A549 (cell line): Measurements from ENCODE around the gene TMEM207. TPM values are rescaled to one million over a fixed set of nuclear protein-coding genes. Genes with fewer than 3 reads are reported as not detected.

Source experiments
- ATAC-seq, 2 experiments: fragments of 200-7000 bp in 1 of 2; fragments of >200 bp in 1 of 2; cut with Nextera tagmentation in 1 of 2; cut with Tn5 transposase in 1 of 2; 3 replicates each; pipeline versions ENCODE4 v1.8.0 to v1.9.1; 2018 to 2020; ENCODE audit warnings: mild to moderate bottlenecking in 1 of 2, moderate library complexity in 1 of 2
- CTCF ChIA-PET: fragments of 300-600 bp; sonication (Branson Sonifier 250); formaldehyde crosslinking; extraction: SDS; loops from one replicate; lab custom pipeline; 2021; ENCODE audit warnings: antibody characterized with exemption, inconsistent platforms; lab: Yijun Ruan, JAX
- POLR2A ChIA-PET: fragments of 350-600 bp; formaldehyde crosslinking; extraction: SDS; loops from one replicate; lab custom pipeline; 2021; ENCODE audit warnings: antibody characterized with exemption, inconsistent platforms; lab: Yijun Ruan, JAX
- DNase-seq, 2 experiments: peaks; one replicate each; pipeline versions ENCODE4 v3.0.0 to v3.0.0-alpha.2; 2011 to 2016; ENCODE audit warnings: low read depth in 1 of 2, low spot score in 1 of 2
- FAIRE-seq: peaks from 2 replicates; lab custom pipeline; 2011; peaks lifted over from hg19 to GRCh38; lab: Jason Lieb, UNC
- H3K27ac ChIP-seq, 2 experiments: fragments of >200 bp; sonication (Bioruptor Twin); formaldehyde crosslinking; 3 replicates each; pipeline ENCODE4 v1.5.1; 2016 to 2017
- H3K4me1 ChIP-seq: fragments of >200 bp; sonication (Bioruptor Twin); formaldehyde crosslinking; 3 replicates; pipeline ENCODE4 v1.6.1; 2016
- H3K4me2 ChIP-seq: fragments of >200 bp; sonication (Bioruptor Twin); formaldehyde crosslinking; 3 replicates; pipeline ENCODE4 v1.6.1; 2016
- H3K4me3 ChIP-seq: fragments of >200 bp; sonication (Bioruptor Twin); formaldehyde crosslinking; 3 replicates; pipeline ENCODE4 v1.5.1; 2016
- H3K9me3 ChIP-seq: fragments of >200 bp; sonication (Bioruptor Twin); formaldehyde crosslinking; 3 replicates; pipeline ENCODE4 v1.6.1; 2016
- ATOH8 ChIP-seq: fragments of 250-450 bp; sonication (Bioruptor Pico); IDR thresholded peaks from 2 replicates; pipeline ENCODE4 v1.5.0; 2020; ENCODE audit warnings: low read depth, mild to moderate bottlenecking, moderate library complexity
- CBX2 ChIP-seq: fragments of 200-600 bp; sonication (generic); IDR thresholded peaks from 2 replicates; pipeline ENCODE4 v1.6.1; 2016; ENCODE audit warnings: low read depth, mild to moderate bottlenecking, borderline replicate concordance
- CBX8 ChIP-seq: fragments of 200-600 bp; sonication (generic); IDR thresholded peaks from 2 replicates; pipeline ENCODE4 v1.6.1; 2016
- CEBPB ChIP-seq, 2 experiments: fragments of >200 bp in 1 of 2; sonication (Bioruptor Twin) in 1 of 2; formaldehyde crosslinking in 1 of 2; IDR thresholded peaks; 2 replicates each; pipeline ENCODE4 v1.6.1; 2012 to 2016
- CTCF ChIP-seq: fragments of >200 bp; sonication (Bioruptor Twin); formaldehyde crosslinking; IDR thresholded peaks from 3 replicates; pipeline ENCODE4 v1.5.1; 2016
- E2F6 ChIP-seq: IDR thresholded peaks from 2 replicates; pipeline ENCODE4 v1.6.1; 2012; ENCODE audit warnings: low read depth, borderline replicate concordance
- EHF ChIP-seq: fragments of 250-450 bp; sonication (Bioruptor Pico); IDR thresholded peaks from 2 replicates; pipeline ENCODE4 v1.5.0; 2020; ENCODE audit warnings: mild to moderate bottlenecking
- ESRRA ChIP-seq: fragments of 150-350 bp; IDR thresholded peaks from 2 replicates; pipeline ENCODE4 v1.6.1; 2014; ENCODE audit warnings: mild to moderate bottlenecking, low read length, borderline replicate concordance
- FOSB ChIP-seq: fragments of 250-450 bp; sonication (Bioruptor Pico); IDR thresholded peaks from 2 replicates; pipeline ENCODE4 v1.5.0; 2020; ENCODE audit warnings: mild to moderate bottlenecking, moderate library complexity
- FOSL2 ChIP-seq, 2 experiments: fragments of 450-650 bp in 1 of 2; fragments of >200 bp in 1 of 2; sonication (Bioruptor Twin) in 1 of 2; formaldehyde crosslinking; IDR thresholded peaks; 2 replicates each; pipeline versions ENCODE4 v1.5.0 to v1.6.1; 2016 to 2020; ENCODE audit warnings: mild to moderate bottlenecking in 1 of 2, moderate library complexity in 1 of 2
- HDAC2 ChIP-seq: fragments of 200-600 bp; sonication (generic); IDR thresholded peaks from 2 replicates; pipeline ENCODE4 v1.6.1; 2016
- HES2 ChIP-seq: fragments of >200 bp; sonication (Bioruptor Twin); formaldehyde crosslinking; IDR thresholded peaks from 2 replicates; pipeline ENCODE4 v1.6.1; 2016
- HOXA7 ChIP-seq: fragments of 250-450 bp; sonication (Bioruptor Pico); IDR thresholded peaks from 2 replicates; pipeline ENCODE4 v1.5.0; 2020; ENCODE audit warnings: mild to moderate bottlenecking, moderate library complexity
- HOXB13 ChIP-seq: fragments of 250-450 bp; sonication (Bioruptor Pico); IDR thresholded peaks from 2 replicates; pipeline ENCODE4 v1.5.0; 2020; ENCODE audit warnings: low read depth, mild to moderate bottlenecking, moderate library complexity
- JUN ChIP-seq, 2 experiments: fragments of >200 bp; sonication (Bioruptor Twin); formaldehyde crosslinking; IDR thresholded peaks; 2 replicates in 1 of 2; 3 replicates in 1 of 2; pipeline ENCODE4 v1.6.1; 2016 to 2017
- KDM1A ChIP-seq: fragments of 200-600 bp; sonication (generic); IDR thresholded peaks from 2 replicates; pipeline ENCODE4 v1.6.1; 2016; ENCODE audit warnings: low read depth, mild to moderate bottlenecking
- KDM5A ChIP-seq: fragments of 200-600 bp; sonication (generic); IDR thresholded peaks from 2 replicates; pipeline ENCODE4 v1.6.1; 2016; ENCODE audit warnings: antibody characterized with exemption, mild to moderate bottlenecking
- MAX ChIP-seq: IDR thresholded peaks from 2 replicates; pipeline ENCODE4 v1.6.1; 2012
- MAZ ChIP-seq: fragments of 150-350 bp; IDR thresholded peaks from 2 replicates; pipeline ENCODE4 v1.6.1; 2014; ENCODE audit warnings: antibody characterized with exemption, low read depth, low read length, borderline replicate concordance
- NR3C1 ChIP-seq: fragments of >200 bp; sonication (Bioruptor Twin); formaldehyde crosslinking; IDR thresholded peaks from 3 replicates; pipeline ENCODE4 v1.6.1; 2017
- PBX3 ChIP-seq: IDR thresholded peaks from 2 replicates; pipeline ENCODE4 v1.6.1; 2012
- PHF8 ChIP-seq: fragments of 200-600 bp; sonication (generic); IDR thresholded peaks from 2 replicates; pipeline ENCODE4 v1.6.1; 2016; ENCODE audit warnings: low read depth, mild to moderate bottlenecking, antibody characterized with exemption, moderate library complexity, borderline replicate concordance
- RFX5 ChIP-seq: fragments of 450-650 bp; IDR thresholded peaks from 2 replicates; pipeline ENCODE4 v1.7.1; 2014; ENCODE audit warnings: antibody characterized with exemption, mild to moderate bottlenecking, moderate library complexity
- RNF2 ChIP-seq: fragments of 200-600 bp; sonication (generic); IDR thresholded peaks from 2 replicates; pipeline ENCODE4 v1.6.1; 2016; ENCODE audit warnings: low read depth, mild to moderate bottlenecking, antibody characterized with exemption, moderate library complexity, borderline replicate concordance
- SMC3 ChIP-seq: fragments of >200 bp; sonication (Bioruptor Twin); formaldehyde crosslinking; IDR thresholded peaks from 3 replicates; pipeline ENCODE4 v1.6.1; 2018; ENCODE audit warnings: inconsistent platforms
- TFCP2L1 ChIP-seq: fragments of 250-450 bp; sonication (Bioruptor Pico); IDR thresholded peaks from 2 replicates; pipeline ENCODE4 v1.5.0; 2021; ENCODE audit warnings: mild to moderate bottlenecking
- TP53 ChIP-seq: fragments of 250-450 bp; sonication (Bioruptor Pico); IDR thresholded peaks from 2 replicates; pipeline ENCODE4 v1.5.0; 2021; ENCODE audit warnings: mild to moderate bottlenecking, moderate library complexity
- WGBS: methylation state at CpG from one replicate; pipeline ENCODE4 v1.1.6; 2017; ENCODE audit errors: missing lambda C conversion rate; 5-methylcytosine and 5-hydroxymethylcytosine counted together
- polyA minus RNA-seq: library from RNA; depleted of rRNA, polyadenylated mRNA; stranded (reverse); fragments of >200 nt; gene quantifications from 2 replicates; pipeline ENCODE4 v1.2.3, GENCODE V29; 2011; rRNA and poly(A)+ RNA removed
- polyA plus RNA-seq, 4 experiments: library from polyadenylated mRNA; depleted of rRNA in 3 of 4; stranded (reverse); fragments of >200 nt; fragmentation: RNase III in 1 of 4; extraction: RNeasy Plus Mini Kit Qiagen cat#74134 plus additional on column Dnase treatment in 1 of 4; gene quantifications; 2 replicates in 3 of 4; 3 replicates in 1 of 4; pipeline ENCODE4 v1.2.3, GENCODE V29; 2011 to 2017

The TMEM207 gene
- polyA plus RNA-seq (2011; rRNA removed): not detected in 2 replicates
- not detected in 2 replicates for polyA plus RNA-seq (2012; cell fraction: cytosol; rRNA removed)
- polyA plus RNA-seq (2012; cell fraction: nucleus; rRNA removed): not detected in 2 replicates
- not detected in 3 replicates for polyA plus RNA-seq (2017; fragmentation: RNase III; extraction: RNeasy Plus Mini Kit Qiagen cat#74134 plus additional on column Dnase treatment)
- not detected in 2 replicates for polyA minus RNA-seq

GRCh38 chr3:190449801-190450200, at the start of gene TMEM207:
TMEM207 (minus strand) TSS chr3:190449901; CDS start chr3:190449809, 92 bp downstream.
- no peak within 1 kb of the TSS for H3K27ac ChIP-seq
- WGBS: 74% methylated on average over 1 of the region's 1 CpG
- ChIA-PET CTCF (no interaction called here), POLR2A (no interaction called here)
- H3K4me3 ChIP-seq: no peak within 1 kb of the TSS
- TF ChIP-seq FOSL2 (IDR thresholded peaks at IDR 0.05): no peak
- no peak for TF ChIP-seq FOSL2 (CRISPR knock-in tag; IDR thresholded peaks at IDR 0.05)
- no peak for TF ChIP-seq CBX2
- no peak for TF ChIP-seq JUN (IDR thresholded peaks at IDR 0.05)
- no peak for TF ChIP-seq KDM5A
- TF ChIP-seq KDM1A: no peak
- TF ChIP-seq SMC3: no peak
- TF ChIP-seq ATOH8 (CRISPR knock-in tag): no peak
- no peak for TF ChIP-seq CTCF
- TF ChIP-seq HES2: no peak
- TF ChIP-seq PBX3: no peak
- no peak for TF ChIP-seq MAX
- TF ChIP-seq MAZ: no peak
- TF ChIP-seq CBX8: no peak
- TF ChIP-seq PHF8: no peak
- TF ChIP-seq E2F6: no peak
- no peaks in the 10 kb centered on the region for H3K9me3 ChIP-seq
- DNase-seq (no peak), ATAC-seq (no peak), FAIRE-seq (no peak)
- peaks cover 25% of the 10 kb centered on the region for H3K4me1 ChIP-seq
- no peak within 1 kb of the TSS for H3K4me2 ChIP-seq

GRCh38 chr3:190499122-190499521, 49.4 kb upstream of the TMEM207 start:
- WGBS: 53% methylated on average over 2 of the region's 2 CpGs
- no peak for FAIRE-seq

GRCh38 chr3:190498293-190498692, 48.6 kb upstream of the TMEM207 start:
- H3K4me3 ChIP-seq: no peak overlapping the region
- no peaks in the 10 kb centered on the region for H3K4me1 ChIP-seq
- DNase-seq: no peak
- 72% methylated on average over 2 of the region's 2 CpGs for WGBS
- FAIRE-seq: no peak
- H3K4me2 ChIP-seq: no peak overlapping the region
- ChIA-PET POLR2A (no interaction called here), CTCF (interaction anchor here (1.8 kb wide), 1 partner anchor 11 kb away, joined by 3 read pairs; no protein-coding TSS in a partner anchor)
- no peaks in the 10 kb centered on the region for H3K9me3 ChIP-seq
- TF ChIP-seq ESRRA (no peak), KDM1A (no peak), HOXA7 (CRISPR knock-in tag) (no peak), MAZ (no peak), CEBPB (IDR thresholded peaks at IDR 0.05) (no peak), RNF2 (no peak), TP53 (no peak), TFCP2L1 (CRISPR knock-in tag) (no peak), HOXB13 (CRISPR knock-in tag) (no peak), RFX5 (no peak), HDAC2 (no peak), FOSB (CRISPR knock-in tag) (no peak), CBX2 (no peak), EHF (CRISPR knock-in tag) (no peak), NR3C1 (no peak)
- no peak overlapping the region for H3K27ac ChIP-seq
- ATAC-seq: no peak

More at GRCh38 chr3:190499122-190499521, 49.4 kb upstream of the TMEM207 start:
- ATAC-seq (no peak), DNase-seq (no peak)
- Histone ChIP-seq H3K4me1 (no peaks in the 10 kb centered on the region), H3K27ac (no peak overlapping the region), H3K9me3 (no peaks in the 10 kb centered on the region), H3K4me2 (no peak overlapping the region), H3K4me3 (no peak overlapping the region)
- POLR2A ChIA-PET: interaction anchor here (1.0 kb wide), 1 partner anchor 15 kb away, joined by 3 read pairs; the partner anchor contains the start of gene IL1RAP
- CTCF ChIA-PET: interaction anchor here (1.0 to 1.8 kb wide), 2 partner anchors 12 to 20 kb away, joined by 3 read pairs; no protein-coding TSS in a partner anchor
- TF ChIP-seq EHF (CRISPR knock-in tag): no peak
- TF ChIP-seq TP53: no peak
